D341Med (cell line): ENCODE results near the gene FAM210B.
"Not testable (repeated sequence)": the region's sequence is repeated elsewhere in the genome, so short reads cannot be mapped to it uniquely, and the experiment has no call there.

Experiments used
- DNase-seq: peaks from one replicate; pipeline ENCODE4 v3.0.0; 2012; ENCODE audit warnings: low spot score

The FAM210B gene

GRCh38 chr20:56360908-56361205 lies 2.1 kb downstream of the FAM210B start:
- no peak for DNase-seq

- no peak for DNase-seq
Observed at GRCh38 chr20:56361900-56362299, 3.1 kb downstream of the FAM210B start.

GRCh38 chr20:56362833-56363413 lies 4.1 kb downstream of the FAM210B start:
- no peak for DNase-seq

- DNase-seq: no peak
Observed at GRCh38 chr20:56363491-56363890, 4.7 kb downstream of the FAM210B start.

GRCh38 chr20:56368351-56369134 lies 9.8 kb downstream of the FAM210B start:
- no peak for DNase-seq

GRCh38 chr20:56369179-56369578 lies 10.4 kb downstream of the FAM210B start:
- no peak for DNase-seq

GRCh38 chr20:56371977-56372376 lies 13.2 kb downstream of the FAM210B start:
- no peak for DNase-seq

- no peak for DNase-seq
Observed at GRCh38 chr20:56372850-56373249, 14.1 kb downstream of the FAM210B start.

GRCh38 chr20:56373942-56374341 lies 15.2 kb downstream of the FAM210B start:
- no peak for DNase-seq

GRCh38 chr20:56376331-56376730 lies 17.6 kb downstream of the FAM210B start:
- no peak for DNase-seq

GRCh38 chr20:56378386-56378785 lies 19.6 kb downstream of the FAM210B start:
- DNase-seq: no peak

- no peak for DNase-seq
Observed at GRCh38 chr20:56380375-56380774, 21.6 kb downstream of the FAM210B start.

- DNase-seq: no peak
Observed at GRCh38 chr20:56381501-56381900, 22.7 kb downstream of the FAM210B start.

- no peak for DNase-seq
Observed at GRCh38 chr20:56382696-56383095, 23.9 kb downstream of the FAM210B start.

GRCh38 chr20:56383334-56383733 lies 24.6 kb downstream of the FAM210B start:
- no peak for DNase-seq

- DNase-seq: no peak
Observed at GRCh38 chr20:56385130-56385529, 26.4 kb downstream of the FAM210B start.

GRCh38 chr20:56386219-56386618 lies 27.4 kb downstream of the FAM210B start:
- no peak for DNase-seq

GRCh38 chr20:56388882-56389281 lies 30.1 kb downstream of the FAM210B start:
- no peak for DNase-seq

- DNase-seq: no peak
Observed at GRCh38 chr20:56389807-56390206, 31.0 kb downstream of the FAM210B start.

GRCh38 chr20:56390396-56390795 lies 31.6 kb downstream of the FAM210B start:
- DNase-seq: not testable (repeated sequence)

GRCh38 chr20:56391037-56391436 lies 32.3 kb downstream of the FAM210B start:
- DNase-seq: no peak

- DNase-seq: no peak
Observed at GRCh38 chr20:56391596-56392131, 32.9 kb downstream of the FAM210B start.

- peak; percentile 99 for DNase-seq
Observed at GRCh38 chr20:56392132-56392880, 33.5 kb downstream of the FAM210B start, which contains the start of the genes AURKA and CSTF1. Gene AURKA, minus strand, starts transcription at chr20:56392215. Its CDS starts 4,018 bp downstream, at chr20:56388197. Gene CSTF1, plus strand, starts transcription at chr20:56392645. Its CDS starts 2,908 bp downstream, at chr20:56395553.
